ENCODE measurements around the gene CHAMP1. TPM values are rescaled to one million over a fixed set of nuclear protein-coding genes. Genes with fewer than 3 reads are reported as not detected.

CHAMP1 gene
- total RNA-seq, 1 donor from 2014 or later: 26.8 TPM

DNA sequence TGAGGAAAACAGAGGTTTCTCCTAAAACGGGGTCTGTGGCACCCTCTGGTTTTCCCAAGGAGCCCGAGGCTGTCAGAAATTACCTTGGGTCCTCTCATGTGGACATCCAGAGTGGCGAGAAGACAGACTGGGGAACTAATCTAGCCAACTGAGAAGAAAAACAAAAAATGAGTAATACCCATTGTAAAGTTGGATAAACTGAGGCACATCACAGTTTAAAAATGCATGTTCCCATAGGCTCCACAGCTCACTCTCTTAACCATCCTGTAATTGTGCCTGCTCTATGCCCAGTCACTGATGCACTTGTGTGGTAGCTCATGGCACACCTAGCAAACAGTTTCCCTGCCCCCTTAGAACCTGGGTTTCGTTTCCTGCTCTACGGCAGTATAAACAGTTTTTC, 48.1 kb upstream of the CHAMP1 start:
- Histone ChIP-seq H2AFZ (ENCODE audit: low read depth, low read length) (no peak overlapping the region), H3K79me2 (ENCODE audit: insufficient read depth, low read length) (no peaks in the 10 kb centered on the region), H4K20me1 (ENCODE audit: insufficient read depth, low read length) (no peaks in the 10 kb centered on the region), H3K4me1 (ENCODE audit: insufficient read depth, low read length) (peaks cover 33% of the 10 kb centered on the region), H3K36me3 (ENCODE audit: insufficient read depth, low read length) (peaks cover 47% of the 10 kb centered on the region), H3K27me3 (ENCODE audit: insufficient read depth, low read length) (no peaks in the 10 kb centered on the region), H3K9ac (ENCODE audit: low read length) (peak overlapping the region; percentile 44), H3K4me2 (ENCODE audit: low read length) (peak overlapping the region; percentile 65), H3K9me3 (ENCODE audit: insufficient read depth, low read depth, low read length) (no peaks in the 10 kb centered on the region), H3K27ac (ENCODE audit: low read depth, low read length) (peak overlapping the region; percentile 90), H3K4me3 (ENCODE audit: insufficient read depth, low read depth, low read length) (no peak overlapping the region)
- Mint-ChIP-seq H3K27ac (ENCODE audit: unreplicated experiment) (no peak overlapping the region), H3K4me3 (ENCODE audit: unreplicated experiment) (peak overlapping the region; percentile 22), H3K9me3 (ENCODE audit: unreplicated experiment) (no peaks in the 10 kb centered on the region), H3K36me3 (ENCODE audit: low read depth, unreplicated experiment) (peaks cover 36% of the 10 kb centered on the region), H3K27me3 (ENCODE audit: low read depth, unreplicated experiment) (no peaks in the 10 kb centered on the region), H3K4me1 (ENCODE audit: low read depth, unreplicated experiment) (peaks cover 32% of the 10 kb centered on the region)
- DNase-seq (ENCODE audit: low read depth) (no peak), FAIRE-seq (no peak)
- TF ChIP-seq EZH2 (IDR thresholded peaks at IDR 0.05; ENCODE audit: insufficient read depth, low read length): no peak
- TF ChIP-seq, protein P1, sequence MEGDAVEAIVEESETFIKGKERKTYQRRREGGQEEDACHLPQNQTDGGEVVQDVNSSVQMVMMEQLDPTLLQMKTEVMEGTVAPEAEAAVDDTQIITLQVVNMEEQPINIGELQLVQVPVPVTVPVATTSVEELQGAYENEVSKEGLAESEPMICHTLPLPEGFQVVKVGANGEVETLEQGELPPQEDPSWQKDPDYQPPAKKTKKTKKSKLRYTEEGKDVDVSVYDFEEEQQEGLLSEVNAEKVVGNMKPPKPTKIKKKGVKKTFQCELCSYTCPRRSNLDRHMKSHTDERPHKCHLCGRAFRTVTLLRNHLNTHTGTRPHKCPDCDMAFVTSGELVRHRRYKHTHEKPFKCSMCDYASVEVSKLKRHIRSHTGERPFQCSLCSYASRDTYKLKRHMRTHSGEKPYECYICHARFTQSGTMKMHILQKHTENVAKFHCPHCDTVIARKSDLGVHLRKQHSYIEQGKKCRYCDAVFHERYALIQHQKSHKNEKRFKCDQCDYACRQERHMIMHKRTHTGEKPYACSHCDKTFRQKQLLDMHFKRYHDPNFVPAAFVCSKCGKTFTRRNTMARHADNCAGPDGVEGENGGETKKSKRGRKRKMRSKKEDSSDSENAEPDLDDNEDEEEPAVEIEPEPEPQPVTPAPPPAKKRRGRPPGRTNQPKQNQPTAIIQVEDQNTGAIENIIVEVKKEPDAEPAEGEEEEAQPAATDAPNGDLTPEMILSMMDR (IDR thresholded peaks at IDR 0.05; ENCODE audit: insufficient read depth, low read depth, low read length): no peak

DNA sequence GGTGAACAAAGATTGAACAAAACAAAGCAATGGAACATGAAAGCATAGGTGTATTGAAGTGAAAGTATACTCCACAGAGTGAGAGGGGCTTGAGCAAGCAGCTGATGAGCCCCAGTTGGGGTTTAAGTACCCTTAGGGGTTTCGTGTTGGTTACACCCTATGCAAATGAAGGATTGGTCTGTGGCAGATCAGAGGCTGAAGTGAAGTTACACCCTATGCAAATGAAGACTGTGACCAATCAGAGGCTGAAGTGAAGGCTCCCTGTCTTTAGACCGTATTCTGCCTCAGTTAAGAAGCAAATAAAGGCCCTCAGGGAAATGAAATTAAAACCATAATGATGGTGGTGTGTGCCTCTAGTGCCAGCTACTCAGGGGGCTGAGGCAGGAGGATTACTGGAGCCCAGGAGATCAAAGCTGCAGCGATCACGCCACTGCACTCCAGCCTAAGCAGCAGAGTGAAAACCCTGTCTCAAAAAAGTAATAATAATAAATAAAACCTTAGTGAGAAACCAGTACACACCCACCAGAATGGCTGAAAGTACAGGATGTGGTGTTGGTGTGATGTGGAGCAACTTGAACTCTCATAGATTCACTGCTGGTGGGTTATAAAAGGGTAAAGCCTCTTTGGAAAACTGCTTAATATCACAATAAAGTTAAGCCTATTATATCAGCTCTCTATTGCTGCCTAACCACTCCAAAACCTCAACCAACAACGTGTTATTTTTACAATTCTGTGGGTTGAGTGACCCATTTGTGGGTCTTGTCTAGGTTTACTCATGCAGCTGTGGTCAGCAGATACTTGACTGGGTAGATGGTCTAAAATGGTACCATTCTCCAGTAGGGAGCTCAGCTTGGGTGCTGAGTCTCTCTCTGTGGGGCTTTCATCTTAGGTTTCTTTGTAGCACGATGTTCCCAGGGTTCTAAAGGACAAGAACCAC, 45.7 kb upstream of the CHAMP1 start:
- peaks cover 50% of the 10 kb centered on the region for H3K36me3 ChIP-seq (ENCODE audit: insufficient read depth, low read length)

More for the DNA sequence above, 45.7 kb upstream of the CHAMP1 start:
- Mint-ChIP-seq H3K4me3 (ENCODE audit: unreplicated experiment) (no peak overlapping the region), H3K27me3 (ENCODE audit: low read depth, unreplicated experiment) (no peaks in the 10 kb centered on the region), H3K9me3 (ENCODE audit: unreplicated experiment) (no peaks in the 10 kb centered on the region), H3K4me1 (ENCODE audit: low read depth, unreplicated experiment) (peaks cover 20% of the 10 kb centered on the region), H3K27ac (ENCODE audit: unreplicated experiment) (peak overlapping the region; percentile 62), H3K36me3 (ENCODE audit: low read depth, unreplicated experiment) (peaks cover 40% of the 10 kb centered on the region)
- peak overlapping the region; percentile 4 for H3K4me2 ChIP-seq (ENCODE audit: low read length)
- H3K4me1 ChIP-seq (ENCODE audit: insufficient read depth, low read length): peaks cover 29% of the 10 kb centered on the region
- H3K27me3 ChIP-seq (ENCODE audit: insufficient read depth, low read length): no peaks in the 10 kb centered on the region
- TF ChIP-seq, protein P1 (IDR thresholded peaks at IDR 0.05; ENCODE audit: insufficient read depth, low read depth, low read length): no peak
- no peak for TF ChIP-seq EZH2 (IDR thresholded peaks at IDR 0.05; ENCODE audit: insufficient read depth, low read length)
- no peak overlapping the region for H3K4me3 ChIP-seq (ENCODE audit: insufficient read depth, low read depth, low read length)
- H3K79me2 ChIP-seq (ENCODE audit: insufficient read depth, low read length): no peaks in the 10 kb centered on the region
- H2AFZ ChIP-seq (ENCODE audit: low read depth, low read length): no peak overlapping the region
- no peak overlapping the region for H3K9ac ChIP-seq (ENCODE audit: low read length)
- no peaks in the 10 kb centered on the region for H3K9me3 ChIP-seq (ENCODE audit: insufficient read depth, low read depth, low read length)
- H4K20me1 ChIP-seq (ENCODE audit: insufficient read depth, low read length): no peaks in the 10 kb centered on the region
- DNase-seq (ENCODE audit: low read depth): peak; percentile 61
- H3K27ac ChIP-seq (ENCODE audit: low read depth, low read length): no peak overlapping the region
- no peak for FAIRE-seq
